ENCODE data around the gene OR10V1.

Gene OR10V1

GRCh38 chr11:59727426-59727825 is 13.8 kb upstream of the OR10V1 start:
- no peak for ATAC-seq
- TF ChIP-seq ZC3H10 (CRISPR knock-in tag; IDR thresholded peaks at IDR 0.05) (no peak), TCF4 (CRISPR knock-in tag; IDR thresholded peaks at IDR 0.05; ENCODE audit: borderline replicate concordance) (no peak), GLIS3 (CRISPR knock-in tag; IDR thresholded peaks at IDR 0.05) (no peak), ARNTL (CRISPR knock-in tag; IDR thresholded peaks at IDR 0.05; ENCODE audit: borderline replicate concordance, low read depth) (no peak), ESRRG (CRISPR knock-in tag; IDR thresholded peaks at IDR 0.05) (no peak), SNAI2 (CRISPR knock-in tag; IDR thresholded peaks at IDR 0.05) (no peak), PATZ1 (CRISPR knock-in tag; IDR thresholded peaks at IDR 0.05; ENCODE audit: borderline replicate concordance) (no peak), BACH2 (CRISPR knock-in tag; IDR thresholded peaks at IDR 0.05; ENCODE audit: borderline replicate concordance) (no peak)

GRCh38 chr11:59724066-59724465 is 10.4 kb upstream of the OR10V1 start:
- TF ChIP-seq CSRNP3 (CRISPR knock-in tag; IDR thresholded peaks at IDR 0.05) (no peak), CSDC2 (CRISPR knock-in tag; IDR thresholded peaks at IDR 0.05) (no peak), BACH2 (CRISPR knock-in tag; IDR thresholded peaks at IDR 0.05; ENCODE audit: borderline replicate concordance) (no peak), PPARA (CRISPR knock-in tag; IDR thresholded peaks at IDR 0.05; ENCODE audit: borderline replicate concordance) (no peak), TOX (CRISPR knock-in tag; IDR thresholded peaks at IDR 0.05; ENCODE audit: borderline replicate concordance) (no peak), ZNF565 (CRISPR knock-in tag; conservative IDR thresholded peaks at IDR 0.05; ENCODE audit: low read depth) (no peak), POU6F1 (CRISPR knock-in tag; IDR thresholded peaks at IDR 0.05; ENCODE audit: borderline replicate concordance, low read depth) (no peak), ZNF70 (CRISPR knock-in tag; IDR thresholded peaks at IDR 0.05) (no peak), PATZ1 (CRISPR knock-in tag; IDR thresholded peaks at IDR 0.05; ENCODE audit: borderline replicate concordance) (no peak), CREB5 (CRISPR knock-in tag; IDR thresholded peaks at IDR 0.05; ENCODE audit: low read depth) (no peak), ZFP30 (CRISPR knock-in tag; IDR thresholded peaks at IDR 0.05) (no peak), OSR1 (CRISPR knock-in tag; IDR thresholded peaks at IDR 0.05) (no peak), TCF4 (CRISPR knock-in tag; IDR thresholded peaks at IDR 0.05; ENCODE audit: borderline replicate concordance) (no peak), ARNTL (CRISPR knock-in tag; IDR thresholded peaks at IDR 0.05; ENCODE audit: borderline replicate concordance, low read depth) (no peak), ZC3H10 (CRISPR knock-in tag; IDR thresholded peaks at IDR 0.05) (no peak), ESRRG (CRISPR knock-in tag; IDR thresholded peaks at IDR 0.05) (no peak), ZNF8 (CRISPR knock-in tag; IDR thresholded peaks at IDR 0.05) (no peak)
- no peak for ATAC-seq

GRCh38 chr11:59719556-59719955 is 5.9 kb upstream of the OR10V1 start:
- no peak for ATAC-seq
- TF ChIP-seq ARNTL (CRISPR knock-in tag; IDR thresholded peaks at IDR 0.05; ENCODE audit: borderline replicate concordance, low read depth) (no peak), CREB5 (CRISPR knock-in tag; IDR thresholded peaks at IDR 0.05; ENCODE audit: low read depth) (no peak), GLIS3 (CRISPR knock-in tag; IDR thresholded peaks at IDR 0.05) (no peak), ZFP3 (CRISPR knock-in tag; IDR thresholded peaks at IDR 0.05) (no peak), SNAI2 (CRISPR knock-in tag; IDR thresholded peaks at IDR 0.05) (no peak), TOX (CRISPR knock-in tag; IDR thresholded peaks at IDR 0.05; ENCODE audit: borderline replicate concordance) (no peak), ZC3H10 (CRISPR knock-in tag; IDR thresholded peaks at IDR 0.05) (no peak)
